ENCODE results near the gene MACO1. TPM values are rescaled to one million over a fixed set of nuclear protein-coding genes. Genes with fewer than 3 reads are reported as not detected.

Gene MACO1
- total and polyA plus RNA-seq, 9 of the 15 experiments (the other 6 are each of a cell fraction or from before 2014, with no cell fraction given): 4.6 to 28.4 (median 21.7) TPM

GRCh38 chr1:25442178-25442577, 11.5 kb downstream of the MACO1 start:
- H3K27me3 ChIP-seq (ENCODE audit: control insufficient read depth in 2 of 2, insufficient read depth in 2 of 2, low read length in 2 of 2): no peaks in the 10 kb centered on the region
- FAIRE-seq (peak; percentile 42), ATAC-seq (peak; percentile 39), DNase-seq (ENCODE audit: extremely low read depth in 1 of 4, low spot score in 3 of 4) (no peak)
- H3K4me2 ChIP-seq (ENCODE audit: insufficient read depth, low read length): no peak overlapping the region
- 0% methylated on average over 1 of the region's 1 CpG for WGBS (ENCODE audit: insufficient coverage, low coverage, missing lambda C conversion rate)
- H3K4me3 ChIP-seq: no peak overlapping the region
- peaks cover 97% of the 10 kb centered on the region for H3K79me2 ChIP-seq (ENCODE audit: control insufficient read depth, insufficient read depth, low read length)
- POLR2A ChIA-PET: interaction anchor here (1.9 to 2.5 kb wide), 3 partner anchors 8 to 12 kb away, joined by 8 to 20 read pairs (median 15); partner anchors contain the start of gene MACO1
- in situ Hi-C loops (cut with MboI) (no loop called here), intact Hi-C loops (cut with micrococcal nuclease) (no loop called here)
- H2AFZ ChIP-seq (ENCODE audit: low read depth, low read length): no peak overlapping the region
- H3K9me1 ChIP-seq (ENCODE audit: control insufficient read depth, insufficient read depth, low read length): no peaks in the 10 kb centered on the region
- no peak overlapping the region for H3K9ac ChIP-seq (ENCODE audit: insufficient read depth in 1 of 2, low read depth in 2 of 2, low read length in 2 of 2)
- H3K27ac ChIP-seq (ENCODE audit: extremely low read depth, low read depth, low read length): no peak overlapping the region
- BruUV-seq (replicated peaks): no TSS peak
- 0 out of 2 replicates have a peak, but pooled peaks cover 5% of the 10 kb centered on the region for H4K20me1 ChIP-seq (replicated peaks; ENCODE audit: control insufficient read depth, insufficient read depth, low read length)
- H3K36me3 ChIP-seq (ENCODE audit: control insufficient read depth, insufficient read depth, low read length): peaks cover 23% of the 10 kb centered on the region
- H3K9me3 ChIP-seq (replicated peaks; ENCODE audit: control insufficient read depth, insufficient read depth, low read depth, low read length): no peaks in the 10 kb centered on the region
- H3K4me1 ChIP-seq (replicated peaks in 1 of 2; ENCODE audit: control insufficient read depth in 2 of 2, insufficient read depth in 2 of 2, low read length in 2 of 2): peaks cover 3 to 18% of the 10 kb centered on the region in 2 experiments; a peak in 3 of 5 replicates
- CTCF ChIA-PET (ENCODE audit: low intra/inter-chr PET ratio): interaction anchor here (2.3 kb wide), 1 partner anchor 78 kb away, joined by 11 read pairs; no protein-coding TSS in a partner anchor
- no peak for TF ChIP-seq NR2F6 (CRISPR knock-in tag; IDR thresholded peaks at IDR 0.05)
- TF ChIP-seq, protein P1, sequence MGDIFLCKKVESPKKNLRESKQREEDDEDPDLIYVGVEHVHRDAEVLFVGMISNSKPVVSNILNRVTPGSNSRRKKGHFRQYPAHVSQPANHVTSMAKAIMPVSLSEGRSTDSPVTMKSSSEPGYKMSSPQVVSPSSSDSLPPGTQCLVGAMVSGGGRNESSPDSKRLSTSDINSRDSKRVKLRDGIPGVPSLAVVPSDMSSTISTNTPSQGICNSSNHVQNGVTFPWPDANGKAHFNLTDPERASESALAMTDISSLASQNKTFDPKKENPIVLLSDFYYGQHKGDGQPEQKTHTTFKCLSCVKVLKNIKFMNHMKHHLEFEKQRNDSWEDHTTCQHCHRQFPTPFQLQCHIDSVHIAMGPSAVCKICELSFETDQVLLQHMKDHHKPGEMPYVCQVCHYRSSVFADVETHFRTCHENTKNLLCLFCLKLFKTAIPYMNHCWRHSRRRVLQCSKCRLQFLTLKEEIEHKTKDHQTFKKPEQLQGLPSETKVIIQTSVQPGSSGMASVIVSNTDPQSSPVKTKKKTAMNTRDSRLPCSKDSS (IDR thresholded peaks at IDR 0.05; ENCODE audit: low read depth, partially characterized antibody): no peak
- TF ChIP-seq E2F1 (CRISPR knock-in tag; IDR thresholded peaks at IDR 0.05): no peak
- TF ChIP-seq DMBX1 (CRISPR knock-in tag; IDR thresholded peaks at IDR 0.05; ENCODE audit: borderline replicate concordance): no peak
- TF ChIP-seq ZNF639 (CRISPR knock-in tag; conservative IDR thresholded peaks at IDR 0.05 in 1 of 2, IDR thresholded peaks at IDR 0.05 in 1 of 2): no peak
- TF ChIP-seq NKRF (IDR thresholded peaks at IDR 0.05; ENCODE audit: borderline replicate concordance): no peak
- TF ChIP-seq HMGN3 (IDR thresholded peaks at IDR 0.05; ENCODE audit: borderline replicate concordance, extremely low read depth, insufficient read length, low read depth, low read length): no peak
- TF ChIP-seq MTF1 (CRISPR knock-in tag; IDR thresholded peaks at IDR 0.05; ENCODE audit: borderline replicate concordance): no peak
- no peak for TF ChIP-seq MXI1 (IDR thresholded peaks at IDR 0.05; ENCODE audit: low read depth, low read length)
- peak; percentile 91 for TF ChIP-seq FOSL1 (tag; conservative IDR thresholded peaks at IDR 0.05)
- TF ChIP-seq HOXB6 (CRISPR knock-in tag; IDR thresholded peaks at IDR 0.05; ENCODE audit: borderline replicate concordance): no peak
- TF ChIP-seq EWSR1 (IDR thresholded peaks at IDR 0.05; ENCODE audit: borderline replicate concordance, low read depth, partially characterized antibody): no peak
- TF ChIP-seq TSC22D4 (tag; IDR thresholded peaks at IDR 0.05): no peak

Data from K562 (cell line).